ENCODE measurements around the gene RFX1.

The RFX1 gene

GRCh38 chr19:13938301-13939064 lies 67.6 kb downstream of the RFX1 start, which contains the start of gene PODNL1:
TSS of gene PODNL1 (minus strand) at chr19:13938417. CDS start at chr19:13938181, 236 bp downstream.
- DNase-seq = no peak
- H2AFZ ChIP-seq (ENCODE audit: low read length) = no peak within 1 kb of the TSS
- H3K36me3 ChIP-seq (replicated peaks; ENCODE audit: insufficient read depth, low read length) = no peaks in the 10 kb centered on the region

GRCh38 chr19:13937479-13938300 lies 68.4 kb downstream of the RFX1 start:
- H3K4me3 ChIP-seq (ENCODE audit: low read length) = no peak overlapping the region
- H4K20me1 ChIP-seq (ENCODE audit: insufficient read depth, low read length) = no peaks in the 10 kb centered on the region
- no peaks in the 10 kb centered on the region for H3K79me2 ChIP-seq (ENCODE audit: low read length)
- peaks cover 28% of the 10 kb centered on the region for H3K27me3 ChIP-seq (replicated peaks; ENCODE audit: insufficient read depth, low read length)
- H3F3A ChIP-seq (ENCODE audit: insufficient read depth, low read length) = no peaks in the 10 kb centered on the region
- no peak overlapping the region for H3K27ac ChIP-seq (ENCODE audit: low read length)
- H3K9ac ChIP-seq (ENCODE audit: low read length) = no peak overlapping the region
- TF ChIP-seq EZH2phosphoT487 (IDR thresholded peaks at IDR 0.05; ENCODE audit: low read length) (no peak), EZH2 (optimal IDR thresholded peaks at IDR 0.05; ENCODE audit: low read depth, low read length) (no peak), CTCF (IDR thresholded peaks at IDR 0.05; ENCODE audit: low read length) (no peak)
- H3K4me2 ChIP-seq (ENCODE audit: low read depth, low read length) = no peak overlapping the region
- H2AFZ ChIP-seq (ENCODE audit: low read length) = no peak overlapping the region
- no peaks in the 10 kb centered on the region for H3K9me2 ChIP-seq (replicated peaks; ENCODE audit: insufficient read depth, low read length)
- no peaks in the 10 kb centered on the region for H3K36me3 ChIP-seq (replicated peaks; ENCODE audit: insufficient read depth, low read length)
- DNase-seq = no peak
- no peaks in the 10 kb centered on the region for H3K4me1 ChIP-seq (ENCODE audit: low read length)
- H3K9me3 ChIP-seq (replicated peaks; ENCODE audit: insufficient read depth, low read length) = no peaks in the 10 kb centered on the region

More at GRCh38 chr19:13938301-13939064, 67.6 kb downstream of the RFX1 start, which contains the start of gene PODNL1:
- H3F3A ChIP-seq (ENCODE audit: insufficient read depth, low read length) = no peaks in the 10 kb centered on the region
- H3K4me1 ChIP-seq (ENCODE audit: low read length) = no peaks in the 10 kb centered on the region
- no peak within 1 kb of the TSS for H3K4me2 ChIP-seq (ENCODE audit: low read depth, low read length)
- no peak within 1 kb of the TSS for H3K4me3 ChIP-seq (ENCODE audit: low read length)
- H4K20me1 ChIP-seq (ENCODE audit: insufficient read depth, low read length) = no peaks in the 10 kb centered on the region
- no peaks in the 10 kb centered on the region for H3K79me2 ChIP-seq (ENCODE audit: low read length)
- peaks cover 28% of the 10 kb centered on the region for H3K27me3 ChIP-seq (replicated peaks; ENCODE audit: insufficient read depth, low read length)
- no peak for TF ChIP-seq EZH2phosphoT487 (IDR thresholded peaks at IDR 0.05; ENCODE audit: low read length)
- TF ChIP-seq EZH2 (optimal IDR thresholded peaks at IDR 0.05; ENCODE audit: low read depth, low read length) = no peak
- TF ChIP-seq CTCF (IDR thresholded peaks at IDR 0.05; ENCODE audit: low read length) = no peak
- no peak within 1 kb of the TSS for H3K9ac ChIP-seq (ENCODE audit: low read length)
- no peak within 1 kb of the TSS for H3K27ac ChIP-seq (ENCODE audit: low read length)
- no peaks in the 10 kb centered on the region for H3K9me3 ChIP-seq (replicated peaks; ENCODE audit: insufficient read depth, low read length)
- no peaks in the 10 kb centered on the region for H3K9me2 ChIP-seq (replicated peaks; ENCODE audit: insufficient read depth, low read length)

- Histone ChIP-seq H3K9me2 (replicated peaks; ENCODE audit: insufficient read depth, low read length) (no peaks in the 10 kb centered on the region), H2AFZ (ENCODE audit: low read length) (no peak overlapping the region), H3K27me3 (replicated peaks; ENCODE audit: insufficient read depth, low read length) (peaks cover 28% of the 10 kb centered on the region), H4K20me1 (ENCODE audit: insufficient read depth, low read length) (no peaks in the 10 kb centered on the region), H3K36me3 (replicated peaks; ENCODE audit: insufficient read depth, low read length) (no peaks in the 10 kb centered on the region), H3K9me3 (replicated peaks; ENCODE audit: insufficient read depth, low read length) (no peaks in the 10 kb centered on the region), H3K27ac (ENCODE audit: low read length) (no peak overlapping the region), H3K79me2 (ENCODE audit: low read length) (no peaks in the 10 kb centered on the region), H3F3A (ENCODE audit: insufficient read depth, low read length) (no peaks in the 10 kb centered on the region), H3K4me2 (ENCODE audit: low read depth, low read length) (no peak overlapping the region), H3K4me1 (ENCODE audit: low read length) (no peaks in the 10 kb centered on the region), H3K9ac (ENCODE audit: low read length) (no peak overlapping the region), H3K4me3 (ENCODE audit: low read length) (no peak overlapping the region)
- TF ChIP-seq EZH2 (optimal IDR thresholded peaks at IDR 0.05; ENCODE audit: low read depth, low read length) = no peak
- no peak for TF ChIP-seq EZH2phosphoT487 (IDR thresholded peaks at IDR 0.05; ENCODE audit: low read length)
- TF ChIP-seq CTCF (IDR thresholded peaks at IDR 0.05; ENCODE audit: low read length) = no peak
- no peak for DNase-seq
These were observed 70.2 kb downstream of the RFX1 start for GRCh38 chr19:13935765-13936510.

Data from MM.1S (cell line).